NCI-H748 (cell line): ENCODE measurements around the gene SPP1.
"Not testable (repeated sequence)": the region's sequence is repeated elsewhere in the genome, so short reads cannot be mapped to it uniquely, and the experiment has no call there.

Experiments used
- DNase-seq: peaks from one replicate; lab custom pipeline; 2025; ENCODE audit not compliant: unreplicated experiment; lab: John Stamatoyannopoulos, UW

Gene SPP1

DNA sequence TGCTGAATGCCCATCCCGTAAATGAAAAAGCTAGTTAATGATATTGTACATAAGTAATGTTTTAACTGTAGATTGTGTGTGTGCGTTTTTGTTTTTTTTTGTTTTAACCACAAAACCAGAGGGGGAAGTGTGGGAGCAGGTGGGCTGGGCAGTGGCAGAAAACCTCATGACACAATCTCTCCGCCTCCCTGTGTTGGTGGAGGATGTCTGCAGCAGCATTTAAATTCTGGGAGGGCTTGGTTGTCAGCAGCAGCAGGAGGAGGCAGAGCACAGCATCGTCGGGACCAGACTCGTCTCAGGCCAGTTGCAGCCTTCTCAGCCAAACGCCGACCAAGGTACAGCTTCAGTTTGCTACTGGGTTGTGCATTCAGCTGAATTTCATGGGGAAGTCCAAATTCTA, at the start of gene SPP1:
Gene SPP1, plus strand, starts transcription at position 249 of the 400 bp plus-strand sequence. CDS start 1,182 bp downstream, outside the sequence.
- peak; percentile 45 for DNase-seq

DNA sequence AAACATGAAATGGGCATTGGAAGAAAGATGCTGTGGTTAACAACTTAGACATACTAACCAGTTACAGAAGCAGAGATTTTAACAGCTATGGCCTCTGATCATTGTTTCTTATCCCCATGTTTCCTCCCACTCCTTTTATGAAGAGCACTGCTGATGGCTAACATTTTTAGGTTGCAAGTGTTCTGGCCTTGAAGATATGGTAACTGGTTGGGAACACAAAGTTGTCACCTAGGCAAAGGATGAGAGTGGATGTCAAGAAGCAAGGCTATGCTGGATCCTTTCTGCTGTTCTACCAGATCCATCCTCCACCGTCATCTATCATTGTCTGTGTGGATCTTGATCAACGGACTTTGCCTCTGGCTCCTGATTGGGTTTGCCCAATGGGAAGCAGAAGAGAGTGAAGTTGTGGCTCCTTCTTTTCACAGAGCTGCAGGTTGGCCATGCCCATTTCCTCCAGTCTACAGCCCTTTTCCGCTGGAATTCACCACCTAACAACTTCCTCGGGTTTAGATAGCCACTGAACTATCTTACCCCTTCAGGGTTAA, 48.9 kb upstream of the SPP1 start:
- no peak for DNase-seq

DNA sequence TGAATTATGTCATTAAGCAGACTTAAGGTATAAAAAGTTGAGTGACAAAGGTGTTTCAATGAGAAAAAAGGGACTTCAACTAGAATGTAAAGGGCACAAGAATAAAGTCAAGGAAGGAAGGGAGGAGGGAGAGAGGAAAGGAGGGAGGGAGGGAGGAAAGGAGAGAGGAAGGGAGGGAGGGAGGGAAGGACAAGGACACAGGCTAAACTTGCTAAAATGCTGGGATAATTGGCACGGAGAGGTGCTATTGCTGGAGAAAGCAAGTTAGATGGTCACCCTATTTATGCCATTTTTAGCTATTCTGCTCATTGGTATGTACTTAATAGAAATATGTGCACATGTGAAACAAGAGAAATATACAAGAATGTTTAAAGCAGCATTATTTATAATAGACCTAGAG, 44.9 kb upstream of the SPP1 start:
- no peak for DNase-seq

DNA sequence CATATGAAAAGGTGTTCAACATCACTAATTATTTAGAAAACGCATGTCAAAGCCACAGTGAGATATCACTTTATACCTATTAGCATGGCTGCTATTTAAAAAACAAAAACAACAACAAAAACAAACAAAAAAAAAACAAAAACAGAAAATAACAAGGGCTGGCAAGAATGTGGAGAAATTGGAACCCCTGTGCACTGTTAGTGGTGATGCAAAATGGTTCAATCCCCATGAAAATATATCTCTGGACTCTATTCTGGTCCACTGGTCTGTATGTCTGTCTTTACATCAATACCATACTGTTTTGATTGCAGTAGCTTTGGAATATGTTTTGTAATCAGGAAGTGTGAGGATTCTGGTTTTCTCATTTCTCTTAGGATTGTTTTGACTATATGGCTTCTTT, 43.6 kb upstream of the SPP1 start:
- no peak for DNase-seq

- DNase-seq: no peak
Measured at GRCh38 chr4:87932718-87933141, 42.8 kb upstream of the SPP1 start.

- DNase-seq: no peak
Measured at GRCh38 chr4:87933337-87933736, 42.2 kb upstream of the SPP1 start.

GRCh38 chr4:87934157-87934704, 41.3 kb upstream of the SPP1 start:
- DNase-seq: no peak

DNA sequence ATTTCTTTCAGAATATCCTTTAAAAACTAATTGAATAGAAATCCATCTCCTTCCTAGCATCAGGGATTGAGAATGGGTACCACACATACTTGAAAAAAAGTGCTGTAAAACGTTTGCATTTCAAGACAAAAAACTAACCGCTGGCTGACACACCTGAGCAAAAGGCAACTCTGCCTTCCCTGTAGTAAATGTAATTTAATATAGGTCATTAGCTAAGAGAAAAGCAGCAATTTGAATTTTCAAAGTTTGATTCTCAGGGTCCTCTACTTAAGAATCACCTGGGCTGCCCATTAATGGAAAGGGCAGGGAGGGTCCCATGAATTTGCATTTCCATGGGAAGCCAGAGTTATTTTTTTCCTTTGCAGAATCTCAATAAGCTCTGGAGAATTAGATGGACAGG, 40.5 kb upstream of the SPP1 start:
- no peak for DNase-seq

DNA sequence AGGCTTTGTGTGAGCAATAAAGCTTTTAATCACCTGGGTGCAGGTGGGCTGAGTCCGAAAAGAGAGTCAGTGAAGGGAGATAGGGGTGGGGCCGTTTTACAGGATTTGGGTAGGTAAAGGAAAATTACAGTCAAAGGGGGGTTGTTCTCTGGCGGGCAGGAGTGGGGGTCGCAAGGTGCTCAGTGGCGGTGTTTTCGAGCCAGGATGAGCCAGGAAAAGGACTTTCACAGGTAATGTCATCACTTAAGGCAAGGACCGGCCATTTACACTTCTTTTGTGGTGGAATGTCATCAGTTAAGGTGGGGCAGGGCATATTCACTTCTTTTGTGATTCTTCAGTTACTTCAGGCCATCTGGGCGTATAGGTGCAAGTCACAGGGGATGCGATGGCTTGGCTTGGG, 39.6 kb upstream of the SPP1 start:
- DNase-seq: not testable (repeated sequence)

- no peak for DNase-seq
Measured at GRCh38 chr4:87937523-87937922, 38.0 kb upstream of the SPP1 start.

DNA sequence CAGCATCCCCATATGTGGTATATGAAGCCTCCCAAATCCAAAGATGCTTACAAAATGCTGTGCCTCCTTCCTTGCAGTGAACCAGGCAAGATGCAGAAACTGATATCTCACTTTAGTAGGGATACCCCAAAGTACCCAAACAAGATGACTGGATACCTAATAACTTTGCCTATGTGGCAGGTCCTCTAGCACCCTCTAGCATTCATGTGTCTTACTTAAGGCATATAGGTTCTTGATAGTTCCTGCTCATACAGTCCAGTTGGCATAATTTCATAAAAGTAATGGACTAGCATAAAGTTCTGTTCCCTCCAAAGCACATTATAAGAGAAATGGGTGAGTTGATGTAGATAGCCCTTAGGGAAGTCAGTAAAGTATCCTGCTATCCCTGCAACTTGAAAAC, 36.8 kb upstream of the SPP1 start:
- DNase-seq: no peak

DNA sequence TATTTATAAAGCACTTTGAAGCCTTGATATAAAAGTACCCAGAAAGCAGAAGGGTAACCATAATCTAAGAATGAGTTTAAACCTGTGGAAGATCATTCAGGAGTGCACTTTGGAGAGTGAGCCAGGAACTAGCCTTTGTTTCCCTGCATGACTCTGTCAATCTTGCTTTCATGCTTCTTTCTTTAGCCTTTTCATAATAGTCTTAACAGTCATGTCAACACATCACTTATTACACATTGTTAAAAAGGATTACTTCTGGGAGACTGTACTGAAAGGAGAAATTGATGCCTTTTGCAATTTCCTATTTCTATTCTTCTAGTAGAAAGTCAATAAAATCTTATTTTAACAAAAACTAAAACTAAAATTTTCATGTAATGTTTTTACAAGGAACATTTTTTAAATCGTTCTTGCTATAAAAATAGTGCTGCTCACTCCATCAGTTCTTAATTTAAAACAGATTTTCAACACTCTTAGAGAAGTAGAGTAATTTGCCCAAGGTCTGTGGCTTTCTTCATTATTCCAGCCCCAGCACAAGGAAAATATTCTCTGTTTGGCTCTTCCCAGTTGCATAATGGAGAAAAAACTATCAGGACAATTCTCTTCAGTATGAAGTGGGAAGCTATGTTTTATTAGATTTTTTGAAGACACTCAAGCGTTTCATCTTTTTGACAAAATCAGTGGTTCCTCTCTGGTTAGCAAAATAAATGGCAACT, 35.4 kb upstream of the SPP1 start:
- no peak for DNase-seq

DNA sequence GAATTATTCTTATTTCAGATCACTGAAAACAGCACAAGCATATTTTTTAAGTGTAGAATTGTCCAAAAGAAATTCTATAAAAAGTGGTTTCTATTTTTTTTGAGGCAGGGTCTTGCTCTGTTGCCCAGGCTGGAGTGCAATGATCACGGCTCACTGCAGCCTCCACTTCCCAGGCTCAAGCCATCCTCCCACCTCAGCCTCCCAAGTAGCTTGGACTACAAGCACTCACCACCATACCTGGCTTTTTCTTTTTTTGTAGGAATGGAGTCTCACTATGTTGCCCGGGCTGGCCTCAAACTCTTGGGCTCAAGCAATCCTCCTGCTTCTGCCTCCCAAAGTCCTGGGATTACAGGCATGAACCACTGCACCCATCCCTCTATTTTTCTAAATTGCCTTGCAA, 34.7 kb upstream of the SPP1 start:
- not testable (repeated sequence) for DNase-seq

- DNase-seq: no peak
Measured at GRCh38 chr4:87941537-87942392, 33.7 kb upstream of the SPP1 start.

DNA sequence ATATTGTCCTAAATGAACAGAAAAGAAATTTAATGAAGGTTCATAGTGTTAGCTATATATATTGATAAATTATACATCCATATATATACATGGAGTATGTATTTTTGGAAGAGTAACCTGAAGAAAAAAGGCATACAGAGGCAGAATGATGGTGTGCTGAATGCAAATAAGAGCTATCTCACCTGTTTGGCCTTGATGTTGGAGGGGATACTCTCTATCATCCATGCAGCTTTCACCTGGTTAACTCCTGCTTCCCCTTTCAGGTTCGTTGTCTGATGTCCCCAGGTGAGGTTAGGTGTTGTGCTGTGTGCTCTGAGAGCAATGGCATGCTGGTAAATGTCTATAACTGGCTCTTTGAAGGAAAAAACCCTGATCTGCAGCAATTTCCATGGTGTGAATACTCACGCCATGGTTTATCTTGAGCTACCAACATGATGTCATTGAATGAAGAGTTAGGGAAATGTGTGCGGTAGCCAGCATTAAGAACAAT, 31.8 kb upstream of the SPP1 start:
- DNase-seq: no peak

- DNase-seq: no peak
Measured at GRCh38 chr4:87944967-87945366, 30.5 kb upstream of the SPP1 start.

DNA sequence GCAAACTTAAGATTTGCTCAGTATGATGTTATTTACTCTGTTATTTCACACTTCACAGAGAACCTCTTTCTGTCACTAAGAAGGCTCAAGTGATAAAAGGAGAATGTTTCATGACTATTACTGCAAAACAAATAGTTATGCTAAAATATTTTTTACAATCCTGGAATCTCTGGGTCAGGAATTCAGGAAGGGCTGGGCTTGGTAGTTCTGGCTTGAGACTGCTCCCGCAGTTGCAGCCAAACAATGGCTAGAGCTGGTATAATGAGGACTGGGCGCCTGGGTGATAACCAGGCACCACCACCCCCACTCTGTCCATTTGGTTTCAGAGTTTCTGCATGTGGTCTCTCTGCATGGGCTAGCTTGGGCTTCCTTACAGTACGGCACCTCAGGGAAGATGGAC, 28.7 kb upstream of the SPP1 start:
- no peak for DNase-seq

GRCh38 chr4:87947381-87948160, 27.9 kb upstream of the SPP1 start:
- DNase-seq: no peak

DNA sequence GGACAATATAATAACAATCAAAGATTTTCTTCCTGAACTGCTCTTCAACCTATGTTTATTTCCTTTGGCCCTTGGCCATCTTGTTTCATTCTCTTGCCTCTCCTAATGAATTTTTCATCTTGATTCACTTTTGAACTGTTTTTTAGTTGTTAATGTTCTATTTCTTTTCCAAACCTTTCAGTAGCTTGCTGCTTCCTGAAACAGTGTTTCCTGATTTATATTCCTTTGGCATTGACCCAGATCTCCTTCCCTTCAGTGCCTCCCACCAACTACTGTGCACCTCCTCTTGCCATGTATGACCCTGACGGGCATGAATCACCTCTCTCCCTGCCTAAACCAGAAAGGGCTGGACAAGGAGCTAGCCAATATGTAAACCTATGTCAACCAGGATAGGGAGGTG, 25.6 kb upstream of the SPP1 start:
- no peak for DNase-seq

DNA sequence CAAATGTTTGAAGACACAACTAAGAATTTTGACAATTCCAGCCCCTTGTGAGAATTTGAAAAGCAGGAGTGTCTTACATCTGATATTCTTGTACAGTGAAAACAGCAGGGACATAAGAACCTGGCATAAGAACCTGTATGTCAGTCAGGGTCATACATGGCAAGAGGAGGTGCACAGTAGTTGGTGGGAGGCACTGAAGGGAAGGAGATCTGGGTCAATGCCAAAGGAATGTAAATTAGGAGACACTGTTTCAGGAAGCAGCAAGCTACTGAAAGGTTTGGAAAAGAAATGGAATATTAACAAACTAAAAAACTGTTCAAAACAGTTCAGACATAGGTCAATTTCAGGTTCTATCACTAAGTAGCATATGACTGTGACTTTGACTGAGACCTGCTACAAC, 25.0 kb upstream of the SPP1 start:
- no peak for DNase-seq
